ENCODE measurements around the gene AHCYL2.
"Not testable (repeated sequence)": the region's sequence is repeated elsewhere in the genome, so short reads cannot be mapped to it uniquely, and the experiment has no call there.

The AHCYL2 gene

DNA sequence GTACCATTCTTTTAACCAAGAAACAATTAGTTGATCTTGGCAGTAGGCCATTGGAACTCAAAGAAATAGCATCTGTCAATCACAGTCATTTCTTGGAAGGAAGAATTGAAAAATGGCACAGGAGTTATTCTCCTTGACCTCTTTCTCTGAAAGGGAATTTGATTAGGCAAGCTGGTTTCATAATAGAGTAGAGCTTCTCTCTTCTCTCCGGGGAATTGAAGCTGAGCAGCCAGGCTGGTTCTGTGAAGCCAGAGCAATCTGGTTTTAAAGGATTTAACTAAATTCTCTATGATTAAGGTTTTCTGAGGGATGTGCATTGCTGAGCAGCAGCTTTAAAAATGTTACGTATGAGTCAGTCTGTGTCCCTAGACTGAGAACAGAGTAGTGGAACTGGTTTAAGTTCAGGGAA, 70.2 kb downstream of the AHCYL2 start:
- DNase-seq = no peak

DNA sequence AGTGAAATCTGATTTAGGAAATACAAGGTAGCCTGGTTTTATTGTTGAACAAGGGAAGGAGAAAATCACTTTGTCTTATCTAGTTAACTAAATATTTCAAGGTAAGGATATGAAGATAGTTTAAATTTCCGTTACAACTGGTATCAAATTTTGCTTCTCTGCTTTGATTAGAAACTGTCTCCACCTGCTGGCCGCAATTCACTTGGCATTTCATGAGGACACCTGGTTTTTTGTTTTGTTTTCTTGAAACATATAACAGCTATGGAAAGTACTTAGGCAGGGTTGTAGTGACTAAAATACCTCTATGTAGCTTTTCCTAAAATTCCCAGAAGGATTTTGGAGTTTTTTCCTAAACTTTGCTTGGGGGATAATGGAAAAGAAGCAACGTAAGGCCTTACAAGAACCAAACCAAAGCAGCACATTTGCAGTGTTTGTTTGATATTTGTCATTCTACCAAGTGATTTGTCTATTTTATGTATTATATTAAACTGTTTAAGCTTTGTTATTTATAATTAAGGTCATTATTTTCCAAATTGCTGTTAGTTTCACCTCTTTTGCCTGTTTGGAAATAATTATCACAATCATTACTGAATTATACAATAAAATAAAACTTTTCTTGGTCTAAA, 73.6 kb downstream of the AHCYL2 start:
- DNase-seq = no peak

DNA sequence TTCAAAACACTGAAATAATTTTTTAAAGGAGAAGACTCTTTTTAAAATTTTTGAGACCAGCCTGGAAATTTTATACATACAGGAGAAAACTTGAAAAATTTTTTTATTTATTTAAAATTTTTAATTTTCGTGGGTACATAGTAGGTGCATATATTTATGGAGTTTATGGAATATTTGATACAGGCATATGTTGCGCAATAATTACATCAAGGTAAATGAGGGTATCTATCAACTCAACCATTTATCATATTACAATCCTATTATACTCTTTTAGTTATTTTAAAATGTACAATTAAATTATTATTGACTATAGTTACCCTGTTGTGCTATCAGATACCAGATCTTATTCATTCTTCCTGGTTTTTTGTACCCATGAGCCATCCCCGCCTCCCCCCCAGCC, 75.1 kb downstream of the AHCYL2 start:
- no peak for DNase-seq

DNA sequence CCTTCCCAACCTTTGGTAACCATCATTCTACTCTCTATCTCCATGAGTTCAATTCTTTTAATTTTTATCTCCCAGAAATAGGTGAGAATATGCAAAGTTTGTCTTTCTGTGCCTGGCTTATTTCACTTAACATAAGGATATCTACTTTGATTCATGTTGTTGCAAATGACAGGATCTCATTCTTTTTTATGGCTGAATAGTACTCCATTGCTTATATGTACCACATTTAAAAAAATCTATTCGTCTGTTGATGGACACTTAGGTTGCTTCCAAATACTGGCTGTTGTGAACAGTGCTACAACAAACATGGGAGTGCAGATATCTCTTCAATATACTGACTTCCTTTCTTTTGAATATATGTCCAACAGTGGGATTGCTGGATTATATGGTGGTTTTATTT, 75.5 kb downstream of the AHCYL2 start:
- DNase-seq = not testable (repeated sequence)

DNA sequence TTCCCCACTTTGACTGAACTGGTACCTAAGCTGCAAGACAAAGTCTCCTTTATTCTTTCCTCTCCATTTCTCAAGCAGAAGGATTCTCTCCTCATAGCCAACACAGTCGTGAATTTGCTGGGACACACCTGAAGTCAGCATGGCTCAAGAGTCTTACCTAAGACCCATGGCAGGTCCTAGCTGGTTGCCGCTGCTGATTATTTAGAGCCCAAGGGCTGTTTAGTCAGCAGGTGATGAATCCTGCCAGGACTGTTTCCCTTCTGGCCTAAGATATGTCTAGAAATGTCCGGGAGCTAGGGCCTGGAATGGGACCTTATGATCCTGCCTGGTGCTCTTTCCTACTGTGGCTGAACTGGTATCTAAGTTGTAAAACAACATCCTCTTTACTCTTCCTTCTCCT, 82.8 kb downstream of the AHCYL2 start:
- no peak for DNase-seq

DNA sequence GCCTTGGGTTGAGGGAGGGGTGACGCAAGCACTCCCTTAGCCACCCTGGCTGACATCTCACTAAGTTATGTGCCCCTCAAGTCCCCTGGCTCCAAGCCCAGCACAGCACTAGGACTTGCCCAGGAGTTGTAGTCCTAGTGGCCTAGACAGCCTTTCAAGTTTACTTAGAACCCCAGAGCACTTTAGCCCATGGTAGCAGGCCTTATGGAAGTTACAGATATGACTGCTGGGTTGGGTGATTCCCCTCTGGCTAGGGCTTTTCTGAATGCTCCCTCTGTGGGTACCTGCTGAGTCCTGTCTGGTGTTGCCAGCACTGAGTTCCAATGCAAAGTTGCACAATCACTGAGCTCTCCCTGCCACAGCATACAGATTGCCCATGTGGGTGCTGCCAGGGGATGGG, 83.2 kb downstream of the AHCYL2 start:
- no peak for DNase-seq

DNA sequence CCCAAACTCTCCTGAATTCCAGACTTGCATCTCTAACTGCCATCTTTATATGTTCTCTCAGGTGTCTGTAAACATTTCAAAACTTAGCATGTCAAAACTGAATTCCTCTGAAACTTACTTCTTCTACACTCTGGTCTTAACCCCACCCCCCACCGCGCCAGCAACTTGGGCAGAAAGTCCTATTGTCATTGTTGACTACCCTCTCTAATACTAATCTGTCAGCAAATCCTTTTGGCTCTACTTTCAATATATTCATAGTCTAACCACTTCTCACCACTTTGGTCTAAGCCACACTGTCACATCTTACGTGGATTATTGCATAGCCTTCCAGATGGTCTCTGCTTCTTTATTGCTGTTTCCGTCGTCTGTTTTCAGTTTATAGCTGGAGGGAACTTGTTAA, 86.6 kb downstream of the AHCYL2 start:
- DNase-seq = no peak

DNA sequence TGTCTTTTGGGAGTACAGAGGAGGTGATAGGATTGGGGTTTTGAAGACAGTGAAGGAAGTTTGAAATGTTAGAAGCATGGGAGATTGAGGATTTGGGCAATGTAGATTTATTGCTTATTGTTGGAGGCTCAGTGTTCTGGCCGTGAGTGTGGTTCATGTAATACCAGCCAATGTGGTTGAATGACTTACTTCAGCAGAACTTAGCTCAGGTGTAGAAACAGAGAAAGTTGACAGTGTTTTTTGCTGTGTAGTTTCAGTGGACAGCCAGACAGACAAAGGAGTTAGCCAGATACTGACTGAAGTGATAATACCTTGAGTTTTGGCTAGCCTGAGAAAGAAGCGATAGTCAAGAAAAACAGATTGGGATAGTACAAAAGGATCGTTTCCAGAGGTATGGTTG, 88.5 kb downstream of the AHCYL2 start:
- DNase-seq = no peak

DNA sequence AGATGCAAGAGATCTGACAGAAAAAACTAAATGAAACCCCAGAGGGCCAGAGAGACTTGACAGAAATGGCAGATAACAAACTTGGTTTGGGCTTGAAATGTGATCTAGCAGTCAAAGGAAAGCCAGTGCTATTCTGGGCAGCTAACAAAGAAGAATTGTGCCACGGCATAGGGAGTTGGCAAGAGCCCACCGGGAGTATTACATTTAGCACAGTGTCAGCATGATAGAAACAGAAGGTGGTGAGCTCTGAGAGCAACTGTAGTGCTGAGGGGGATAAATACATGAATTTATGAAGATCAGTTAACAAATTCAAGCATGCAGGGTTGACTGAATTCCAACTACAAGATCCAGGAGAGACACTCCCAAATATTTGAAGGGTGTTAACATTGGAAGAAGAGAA, 91.1 kb downstream of the AHCYL2 start:
- no peak for DNase-seq

DNA sequence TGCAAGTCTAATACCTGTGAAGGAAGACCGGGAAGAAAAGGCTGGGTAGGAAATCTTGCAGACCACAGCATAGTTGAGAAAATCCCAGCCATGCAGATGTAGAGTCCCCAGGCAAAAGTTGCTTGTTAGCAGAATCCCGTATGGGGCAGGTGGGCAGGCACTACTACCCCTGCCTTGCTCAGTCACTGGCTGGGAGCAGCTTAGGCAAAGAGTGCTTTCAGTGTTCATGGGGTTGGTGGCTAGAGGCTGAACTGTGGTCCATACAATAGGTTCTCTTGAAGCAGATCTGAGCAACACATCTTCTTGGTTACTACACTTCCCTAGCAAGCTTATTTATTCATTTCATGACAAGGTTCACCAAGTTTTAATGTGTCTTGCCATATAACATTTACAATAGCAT, 92.6 kb downstream of the AHCYL2 start:
- no peak for DNase-seq

DNA sequence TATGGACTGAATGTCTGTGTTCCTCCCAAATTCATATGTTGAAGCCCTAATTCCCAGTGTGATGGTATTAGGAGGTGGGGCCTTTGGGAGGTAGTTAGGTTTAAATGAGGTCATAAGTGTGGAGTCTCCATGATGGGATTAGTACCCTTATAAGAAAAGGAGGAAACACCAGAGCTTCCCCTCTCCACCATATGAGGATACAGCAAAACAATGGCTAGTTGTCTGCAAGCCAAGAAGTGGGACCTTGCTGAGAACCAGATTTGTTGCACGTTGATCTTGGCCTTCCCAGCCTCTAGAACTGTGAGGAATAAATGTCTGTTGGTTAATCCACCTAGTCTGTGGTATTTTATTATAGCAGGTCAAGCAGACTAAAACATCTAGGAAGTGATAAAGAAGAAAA, 102.2 kb downstream of the AHCYL2 start:
- DNase-seq = no peak

DNA sequence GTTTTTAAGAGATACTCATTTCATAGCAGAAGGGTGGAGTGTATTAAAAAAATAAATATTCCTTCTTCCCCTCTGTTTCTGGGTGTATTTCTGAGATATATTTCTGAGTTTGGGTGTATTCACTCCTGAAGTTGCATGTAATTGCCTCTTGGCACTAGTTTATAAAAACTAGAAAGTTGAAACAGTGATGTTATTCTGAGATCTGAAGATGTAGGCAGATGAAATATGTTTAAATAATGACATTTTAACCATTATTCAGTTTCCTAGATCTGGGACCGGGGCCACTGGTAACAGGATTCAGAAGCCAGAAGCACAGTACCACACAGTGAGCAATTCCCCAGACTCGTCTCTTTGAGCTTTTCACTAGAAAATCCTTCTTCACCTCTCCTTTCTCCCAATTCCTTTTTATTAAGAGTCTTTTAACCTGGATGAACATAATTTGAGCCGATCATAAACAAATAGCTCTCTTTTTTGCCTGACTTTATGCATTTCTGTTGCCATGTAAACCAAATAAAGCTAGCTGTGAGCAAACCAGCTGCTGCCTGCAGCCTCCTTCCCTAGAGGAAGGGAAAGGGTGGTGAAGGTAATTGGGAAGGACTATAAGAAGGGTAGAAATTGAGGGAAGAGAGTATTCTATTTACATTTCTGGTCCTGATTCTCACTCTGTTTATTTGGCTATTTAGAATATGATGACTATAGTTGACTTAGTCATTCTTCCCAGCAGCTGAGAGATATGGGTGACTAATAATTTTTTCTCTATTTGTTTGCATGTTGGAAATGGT, 107.6 kb downstream of the AHCYL2 start:
- no peak for DNase-seq

DNA sequence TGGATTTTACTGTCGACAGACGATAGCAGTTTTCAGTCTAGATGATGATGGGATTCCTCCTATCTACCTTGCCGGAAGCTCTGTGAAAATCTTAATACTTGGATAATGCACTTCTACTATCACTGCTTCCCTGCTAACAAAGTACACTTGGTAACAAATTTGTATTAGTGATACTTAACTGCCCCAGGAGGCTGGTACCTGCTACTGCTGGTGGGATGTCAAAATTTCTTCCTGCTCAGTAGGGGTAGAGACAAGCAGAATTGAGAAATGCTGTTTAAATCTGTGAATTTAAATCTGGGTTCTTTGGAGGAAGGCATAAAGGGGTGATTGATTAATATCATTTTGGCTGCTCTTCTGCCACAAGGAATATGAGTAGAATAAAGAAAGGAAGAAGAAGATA, 109.6 kb downstream of the AHCYL2 start:
- no peak for DNase-seq

DNA sequence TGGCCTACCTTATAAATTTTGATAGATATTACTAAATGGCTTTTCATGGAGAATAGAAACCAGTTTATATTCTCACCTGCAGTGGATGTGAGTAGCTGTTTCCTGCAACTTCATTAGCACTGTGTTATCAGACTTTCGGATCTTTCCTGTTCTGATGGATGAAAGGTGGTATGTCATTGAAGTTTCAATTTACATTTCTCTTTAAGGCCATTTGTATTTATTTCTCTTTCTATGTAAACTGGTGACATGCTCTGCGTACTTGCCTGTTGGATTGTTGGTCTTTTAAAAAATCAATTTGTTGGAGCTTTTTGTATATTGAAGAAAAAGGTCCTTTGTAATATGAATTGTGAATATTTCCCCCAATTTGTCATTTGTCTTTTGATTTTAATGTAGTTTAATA, 113.6 kb downstream of the AHCYL2 start:
- DNase-seq = no peak

DNA sequence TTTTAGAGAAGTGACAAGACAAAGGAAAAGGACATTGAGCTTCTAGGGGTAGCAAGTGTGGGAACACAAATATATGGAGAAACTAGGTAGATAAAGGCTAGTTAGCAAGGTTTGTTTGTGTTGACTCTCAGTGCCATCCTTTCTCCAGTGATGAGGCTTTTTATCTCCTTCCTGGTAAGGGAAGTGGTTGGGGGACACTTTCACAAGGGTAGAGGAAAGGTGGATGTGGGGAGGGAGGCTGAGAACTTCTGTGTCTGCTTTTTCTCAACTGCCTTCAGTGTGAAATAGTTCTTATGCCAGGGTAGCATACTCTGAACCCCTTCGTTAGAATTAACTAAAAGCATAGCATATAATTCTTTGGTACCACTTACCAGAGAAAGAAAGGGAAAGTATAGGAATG, 116.4 kb downstream of the AHCYL2 start:
- no peak for DNase-seq

DNA sequence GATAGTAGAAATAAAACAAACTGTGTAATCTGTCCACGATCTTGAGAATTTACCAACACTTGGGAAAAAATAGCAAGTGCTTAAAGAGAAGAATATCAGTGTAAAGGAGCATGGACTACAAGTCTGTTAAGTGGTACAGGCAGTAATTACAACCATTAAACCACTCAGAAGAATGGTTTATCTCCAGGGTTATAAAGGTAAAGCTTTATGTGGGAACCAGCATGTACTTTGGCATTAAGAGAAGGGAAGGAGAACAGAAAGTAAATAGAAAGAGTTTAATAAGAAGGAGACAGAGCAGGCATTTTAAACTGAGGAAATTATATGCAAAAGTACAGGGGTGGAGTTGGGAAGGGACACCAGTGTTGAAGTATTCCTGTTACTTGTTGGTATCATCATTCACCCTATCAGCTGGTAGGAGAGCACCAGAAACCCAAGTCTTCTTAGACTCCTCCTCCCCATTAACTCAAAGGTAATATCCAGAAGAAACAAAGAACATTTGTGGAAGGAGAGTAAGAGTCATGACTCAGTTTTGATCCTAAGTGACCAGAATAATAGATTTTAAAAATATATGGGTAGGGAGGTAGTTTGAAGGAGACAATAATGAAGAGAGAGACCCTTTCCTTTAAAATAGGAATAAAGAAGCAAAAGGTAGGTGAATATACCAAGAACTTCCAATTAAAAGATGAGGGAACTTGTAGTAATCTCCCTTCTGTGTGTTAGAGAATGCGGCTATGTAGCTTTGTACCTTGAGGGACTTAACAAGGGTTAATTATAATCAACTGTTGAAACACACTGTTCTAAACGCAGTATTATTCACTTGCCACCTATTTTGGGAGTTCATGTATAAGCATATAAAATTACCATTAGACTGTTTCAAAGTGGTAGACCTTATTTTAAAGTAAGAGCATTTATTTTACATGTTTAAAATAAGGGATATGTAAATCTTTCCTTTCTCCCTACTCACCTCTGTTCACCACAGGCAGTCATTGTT, 117.3 kb downstream of the AHCYL2 start:
- no peak for DNase-seq

DNA sequence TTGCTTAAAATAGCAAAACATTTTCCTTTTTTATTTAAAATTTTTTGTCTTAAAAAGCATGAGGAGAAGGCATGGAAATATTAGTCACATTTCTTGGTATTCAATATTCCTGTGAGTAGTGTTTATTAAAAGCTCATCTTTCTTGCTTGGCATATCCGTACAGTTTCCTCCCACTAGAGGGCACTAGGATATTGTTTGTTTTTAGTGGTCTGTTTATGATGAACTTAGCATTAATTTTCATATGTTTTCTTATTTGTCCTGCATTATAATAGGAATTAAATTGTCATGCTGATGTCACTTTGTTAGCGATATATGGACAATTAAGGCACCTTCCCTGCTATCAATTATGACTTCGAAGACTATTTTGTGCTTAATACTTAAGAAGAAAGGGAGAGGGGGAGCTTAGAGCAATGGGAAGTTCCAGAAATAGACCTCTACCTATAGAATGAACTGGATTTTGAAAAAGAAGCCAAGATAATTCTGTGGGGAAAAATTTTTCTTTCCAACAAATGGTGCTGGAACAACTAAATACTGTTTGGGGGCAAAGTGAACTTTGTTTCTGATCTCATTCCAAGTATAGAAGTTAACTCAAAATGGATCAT, 118.4 kb downstream of the AHCYL2 start:
- no peak for DNase-seq

DNA sequence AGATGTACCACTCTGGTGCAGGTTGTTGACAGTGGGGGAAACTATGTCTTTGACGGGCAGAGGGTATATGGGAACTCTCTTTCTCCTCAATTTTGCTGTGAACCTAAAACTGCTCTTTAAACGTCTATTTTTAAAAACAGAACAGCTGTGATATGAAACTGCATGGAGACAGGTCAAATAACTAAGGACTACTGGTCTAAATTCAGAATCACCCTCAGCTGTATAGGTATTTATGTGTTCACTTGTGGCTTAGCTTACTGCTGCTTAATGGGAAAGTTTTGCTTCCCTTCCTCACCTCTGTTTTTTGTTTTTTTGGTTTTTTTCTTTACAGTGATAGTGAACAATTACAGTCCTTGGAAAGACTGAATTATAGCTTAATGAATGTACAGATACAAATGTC, 122.5 kb downstream of the AHCYL2 start:
- DNase-seq = no peak

DNA sequence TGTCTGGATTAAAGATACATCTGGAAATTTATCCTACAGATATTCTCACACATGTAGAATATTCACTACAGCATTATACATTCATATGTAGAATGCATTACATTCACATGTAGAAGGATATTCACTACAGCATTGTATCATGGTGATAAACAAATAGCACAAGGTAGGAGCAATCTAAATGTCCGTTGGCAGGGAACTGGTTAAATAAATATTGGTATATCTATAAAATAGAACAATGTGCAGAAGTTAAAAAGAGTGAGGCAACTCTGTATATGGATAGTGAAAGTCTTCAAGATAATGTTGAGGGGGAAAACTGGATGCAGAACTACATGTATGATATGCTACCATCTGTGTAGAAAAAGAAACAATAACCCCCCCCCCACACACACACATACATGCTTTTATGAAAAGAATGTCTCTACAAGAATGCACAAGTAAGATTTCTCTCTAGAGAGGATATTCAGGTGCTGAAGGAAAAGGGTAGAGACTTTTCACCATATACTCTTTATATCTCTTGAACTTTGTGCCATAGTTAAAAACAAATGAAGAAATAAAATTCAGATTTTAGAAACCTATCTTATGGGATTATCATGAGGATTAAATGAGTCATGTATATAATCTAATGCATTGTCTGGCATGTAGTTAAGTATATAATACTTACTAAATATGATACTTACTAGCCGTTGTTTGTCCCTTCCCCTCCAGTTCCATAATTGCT, 123.4 kb downstream of the AHCYL2 start:
- DNase-seq = no peak

DNA sequence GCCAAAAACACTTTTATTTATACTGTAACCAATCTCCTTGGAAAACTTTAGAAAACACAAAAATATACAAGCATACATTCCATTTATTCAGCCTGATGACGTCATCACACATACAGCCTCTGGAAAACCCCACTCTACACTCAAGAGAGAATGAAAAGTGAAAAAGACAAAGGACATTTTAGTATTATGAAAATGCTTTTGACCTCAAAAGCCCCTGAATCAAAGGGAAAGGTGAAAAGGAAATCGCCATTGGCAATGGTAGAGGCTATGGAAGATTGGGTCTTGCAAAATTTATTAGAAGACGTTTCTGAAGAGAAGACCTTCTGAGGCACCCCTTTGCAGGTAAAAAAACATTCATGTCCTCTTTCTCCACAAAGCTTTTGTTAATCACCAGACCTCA, 126.5 kb downstream of the AHCYL2 start:
- DNase-seq = no peak

DNA sequence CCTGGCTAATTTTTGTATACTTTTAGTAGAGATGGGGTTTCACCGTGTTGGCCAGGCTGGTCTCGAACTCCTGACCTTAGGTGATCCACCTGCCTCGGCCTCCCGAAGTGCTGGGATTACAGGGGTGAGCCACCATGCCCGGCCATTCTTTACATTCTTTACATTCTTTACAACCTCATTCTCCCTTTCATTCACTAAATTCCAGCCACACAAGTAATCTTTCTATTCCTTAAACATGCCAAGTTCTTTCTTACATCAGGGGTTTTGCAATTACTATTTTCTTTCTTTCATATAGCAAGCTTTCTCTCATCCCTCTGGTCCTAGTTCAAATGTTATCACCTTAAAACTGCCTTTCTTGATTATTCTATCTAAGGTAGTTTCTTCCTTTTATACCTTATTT, 128.3 kb downstream of the AHCYL2 start:
- not testable (repeated sequence) for DNase-seq

DNA sequence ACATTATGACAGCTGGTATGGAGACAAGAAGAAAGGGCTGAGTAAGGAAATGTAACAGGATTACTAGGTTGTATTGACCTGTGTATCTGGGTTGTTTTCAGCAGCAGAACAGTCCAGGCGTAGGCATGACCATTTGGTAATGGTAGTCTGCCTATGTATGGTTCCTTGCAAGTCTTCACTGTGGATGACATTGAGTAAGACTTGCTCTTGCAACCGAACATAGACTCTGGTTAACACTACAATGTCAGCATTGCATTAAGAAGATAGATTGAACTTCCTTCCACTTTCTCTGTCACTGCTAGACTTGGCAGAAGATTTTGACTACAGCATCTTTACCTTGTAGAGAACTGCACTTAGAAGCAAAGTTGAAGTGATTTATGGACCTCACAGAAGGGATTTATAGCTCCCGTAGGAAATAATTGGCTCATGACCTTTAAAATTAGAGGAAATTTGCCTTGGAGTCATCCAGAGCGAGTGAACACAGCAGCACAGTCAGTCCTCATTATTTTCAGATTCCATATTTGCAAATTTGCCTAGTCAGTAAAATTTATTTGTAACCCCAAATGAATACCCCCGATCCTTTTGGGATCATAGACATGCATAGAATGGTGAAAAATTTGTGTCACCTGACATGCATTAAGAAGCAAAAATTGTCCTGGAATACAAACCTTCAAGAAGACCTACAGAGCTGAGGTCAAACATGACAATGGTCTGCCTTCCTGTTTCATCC, 129.8 kb downstream of the AHCYL2 start:
- DNase-seq = no peak
